HepG2 (cell line): Measurements from ENCODE around the gene LSM11. TPM values are rescaled to one million over a fixed set of nuclear protein-coding genes. Genes with fewer than 3 reads are reported as not detected.

Source experiments
- ARID4A ChIP-seq: sonication (generic); formaldehyde crosslinking; IDR thresholded peaks from 2 replicates; pipeline ENCODE4 v1.5.0; 2020; ENCODE audit warnings: mild to moderate bottlenecking, missing genetic modification reagents, borderline replicate concordance
- HMG20A ChIP-seq: IDR thresholded peaks from 2 replicates; pipeline ENCODE4 v1.6.1; 2016; ENCODE audit warnings: borderline replicate concordance
- HOXD1 ChIP-seq: sonication (generic); formaldehyde crosslinking; IDR thresholded peaks from 2 replicates; pipeline ENCODE4 v1.5.0; 2020; ENCODE audit warnings: missing genetic modification reagents
- KAT2B ChIP-seq: fragments of 150-350 bp; IDR thresholded peaks from 2 replicates; pipeline ENCODE4 v1.6.1; 2014; ENCODE audit warnings: low read depth, low read length, borderline replicate concordance
- MIER2 ChIP-seq: IDR thresholded peaks from 2 replicates; pipeline ENCODE4 v1.6.1; 2016; ENCODE audit warnings: missing biosample characterization, missing genetic modification reagents
- MTF2 ChIP-seq: sonication (generic); formaldehyde crosslinking; IDR thresholded peaks from 2 replicates; pipeline ENCODE4 v1.5.0; 2020; ENCODE audit warnings: missing genetic modification reagents, borderline replicate concordance
- NFATC3 ChIP-seq: sonication (generic); formaldehyde crosslinking; IDR thresholded peaks from 2 replicates; pipeline ENCODE4 v1.5.1; 2020; ENCODE audit warnings: mild to moderate bottlenecking, missing genetic modification reagents
- NFIB ChIP-seq: sonication (generic); formaldehyde crosslinking; IDR thresholded peaks from 2 replicates; pipeline ENCODE4 v1.9.0; 2021; ENCODE audit warnings: missing genetic modification reagents, mild to moderate bottlenecking, borderline replicate concordance
- TGIF2 ChIP-seq: IDR thresholded peaks from 2 replicates; pipeline ENCODE4 v1.6.1; 2016; ENCODE audit warnings: control low read depth, missing compliant biosample characterization
- ZBTB3 ChIP-seq: sonication (generic); formaldehyde crosslinking; IDR thresholded peaks from 2 replicates; pipeline ENCODE4 v1.4.0; 2020; ENCODE audit warnings: low read depth, mild to moderate bottlenecking, moderate library complexity, missing genetic modification reagents, borderline replicate concordance
- ZBTB33 ChIP-seq: sonication (generic); formaldehyde crosslinking; IDR thresholded peaks from 2 replicates; pipeline ENCODE4 v1.4.0; 2020; ENCODE audit warnings: missing genetic modification reagents
- ZKSCAN1 ChIP-seq: fragments of 150-350 bp; IDR thresholded peaks from 2 replicates; pipeline ENCODE4 v1.6.1; 2014; ENCODE audit warnings: low read length
- ZNF101 ChIP-seq: sonication (generic); formaldehyde crosslinking; IDR thresholded peaks from 2 replicates; pipeline ENCODE4 v1.4.0; 2020; ENCODE audit warnings: mild to moderate bottlenecking, low read depth, missing genetic modification reagents, borderline replicate concordance
- ZNF124 ChIP-seq: sonication (generic); formaldehyde crosslinking; IDR thresholded peaks from 2 replicates; pipeline ENCODE4 v1.4.0; 2020; ENCODE audit warnings: missing genetic modification reagents
- ZNF230 ChIP-seq: sonication (generic); formaldehyde crosslinking; IDR thresholded peaks from 2 replicates; pipeline ENCODE4 v1.4.0; 2020; ENCODE audit warnings: mild to moderate bottlenecking, missing genetic modification reagents
- ZNF264 ChIP-seq: sonication (generic); formaldehyde crosslinking; IDR thresholded peaks from 2 replicates; pipeline ENCODE4 v1.4.0; 2020; ENCODE audit warnings: missing genetic modification reagents
- ZNF367 ChIP-seq: sonication (generic); formaldehyde crosslinking; IDR thresholded peaks from 2 replicates; pipeline ENCODE4 v1.4.0; 2020; ENCODE audit warnings: missing genetic modification reagents, borderline replicate concordance
- ZNF460 ChIP-seq: sonication (generic); formaldehyde crosslinking; IDR thresholded peaks from 2 replicates; pipeline ENCODE4 v1.5.1; 2020; ENCODE audit warnings: missing genetic modification reagents, mild to moderate bottlenecking, borderline replicate concordance
- ZNF614 ChIP-seq: IDR thresholded peaks from 2 replicates; pipeline ENCODE4 v1.6.1; 2018; ENCODE audit warnings: missing biosample characterization, missing genetic modification reagents, inconsistent platforms, borderline replicate concordance
- ZNF629 ChIP-seq: sonication (generic); formaldehyde crosslinking; conservative IDR thresholded peaks from 2 replicates; pipeline ENCODE4 v1.5.0; 2020; ENCODE audit warnings: missing genetic modification reagents
- ZNF75D ChIP-seq: sonication (generic); formaldehyde crosslinking; IDR thresholded peaks from 2 replicates; pipeline ENCODE4 v1.8.1; 2023; ENCODE audit warnings: missing genetic modification reagents, mild to moderate bottlenecking, borderline replicate concordance
- polyA plus RNA-seq, 8 experiments: library from polyadenylated mRNA; depleted of rRNA in 3 of 8; stranded (reverse) in 7 of 8; unstranded in 1 of 8; fragments of >200 nt; fragmentation: Illumina TruSeq in 4 of 8; extraction: Trizol in 4 of 8; gene quantifications; 2 replicates each; pipeline versions ENCODE4 v1.2.1 to v1.2.3, GENCODE V29; 2011 to 2016; ENCODE audit warnings: low read depth in 4 of 8, missing spikeins in 1 of 8, mixed read lengths in 1 of 8; ENCODE audit not compliant: insufficient read depth in 1 of 8
- total RNA-seq, 5 experiments: library from RNA; depleted of rRNA; stranded (reverse); fragments of >200 nt; fragmentation: Illumina TruSeq; extraction: Trizol; gene quantifications; 2 replicates each; pipeline ENCODE4 v1.2.3, GENCODE V29; 2016; ENCODE audit warnings: low read depth in 1 of 5
- TF ChIP-seq, protein P1 (sequence below): sonication (generic); formaldehyde crosslinking; IDR thresholded peaks from 2 replicates; pipeline ENCODE4 v1.4.0; 2020; ENCODE audit warnings: missing genetic modification reagents, mild to moderate bottlenecking, borderline replicate concordance

Gene LSM11
- total and polyA plus RNA-seq, 2 of the 13 experiments (the other 11 are each of a cell fraction or from before 2014, with no cell fraction given), result 4.5 to 7.2 TPM

DNA sequence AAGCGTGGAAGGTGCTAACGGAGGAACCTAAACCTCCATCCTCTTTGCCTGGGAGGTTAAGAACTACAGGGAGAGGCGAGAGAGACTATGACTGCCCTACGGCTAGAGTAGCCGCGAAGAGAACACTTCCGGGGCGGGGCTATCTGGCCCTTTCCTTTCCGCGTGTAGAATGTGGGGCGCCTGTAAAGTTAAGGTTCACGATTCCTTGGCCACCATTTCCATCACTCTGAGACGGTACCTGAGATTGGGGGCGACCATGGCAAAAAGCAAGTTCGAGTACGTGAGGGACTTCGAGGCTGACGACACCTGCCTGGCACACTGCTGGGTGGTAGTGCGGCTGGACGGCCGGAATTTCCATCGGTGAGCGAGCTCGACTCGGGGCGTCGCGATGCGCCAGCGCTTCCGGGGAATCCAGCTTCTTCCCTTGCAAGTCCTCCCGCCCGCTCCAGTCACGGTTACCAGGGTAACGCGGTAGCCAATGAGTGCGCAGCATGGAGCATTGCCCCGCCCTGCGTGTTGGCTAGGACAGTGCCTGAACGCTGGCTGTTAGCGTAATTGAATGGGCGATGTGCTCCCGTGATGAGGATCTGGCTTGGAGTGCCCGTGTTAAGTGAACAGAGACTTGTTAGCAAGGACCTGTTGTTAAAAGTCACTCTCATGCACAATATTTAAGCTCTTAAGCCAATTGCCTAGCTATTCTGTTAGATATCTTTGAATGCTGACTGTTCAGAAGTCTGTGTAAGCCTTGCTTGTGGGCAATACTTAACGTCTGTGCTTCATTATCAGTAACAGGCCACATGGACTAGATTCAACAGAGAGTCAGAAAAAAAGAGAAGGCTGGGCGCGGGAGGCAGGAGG, 12.0 kb upstream of the LSM11 start, which contains the start of gene THG1L (continued):
- TF ChIP-seq ZNF101 (CRISPR knock-in tag), result no peak
- TF ChIP-seq MIER2 (CRISPR knock-in tag), result 0 out of 2 replicates have a peak, but pooled peaks have one; percentile 23
- TF ChIP-seq TGIF2 (CRISPR knock-in tag), result peak; percentile 62; the same call in 1 of the 2 replicates
- no peak for TF ChIP-seq NFIB
- peak; percentile 72; the same call in 1 of the 2 replicates for TF ChIP-seq ZNF264 (CRISPR knock-in tag)
- TF ChIP-seq ZNF75D (CRISPR knock-in tag), result no peak
- TF ChIP-seq ZNF124 (CRISPR knock-in tag), result 0 out of 2 replicates have a peak, but pooled peaks have one; percentile 41
- no peak for TF ChIP-seq ZNF230
- TF ChIP-seq KAT2B, result no peak
- no peak for TF ChIP-seq ZKSCAN1
- no peak for TF ChIP-seq ZBTB33 (CRISPR knock-in tag)
- no peak for TF ChIP-seq ZNF367 (CRISPR knock-in tag)
- no peak for TF ChIP-seq ZNF614 (CRISPR knock-in tag)
- no peak; the same call in 1 of the 2 replicates for TF ChIP-seq ZNF629 (CRISPR knock-in tag)
- TF ChIP-seq HOXD1 (CRISPR knock-in tag), result peak; percentile 51; the same call in 1 of the 2 replicates
- no peak for TF ChIP-seq HMG20A (CRISPR knock-in tag)
- TF ChIP-seq, protein P1, sequence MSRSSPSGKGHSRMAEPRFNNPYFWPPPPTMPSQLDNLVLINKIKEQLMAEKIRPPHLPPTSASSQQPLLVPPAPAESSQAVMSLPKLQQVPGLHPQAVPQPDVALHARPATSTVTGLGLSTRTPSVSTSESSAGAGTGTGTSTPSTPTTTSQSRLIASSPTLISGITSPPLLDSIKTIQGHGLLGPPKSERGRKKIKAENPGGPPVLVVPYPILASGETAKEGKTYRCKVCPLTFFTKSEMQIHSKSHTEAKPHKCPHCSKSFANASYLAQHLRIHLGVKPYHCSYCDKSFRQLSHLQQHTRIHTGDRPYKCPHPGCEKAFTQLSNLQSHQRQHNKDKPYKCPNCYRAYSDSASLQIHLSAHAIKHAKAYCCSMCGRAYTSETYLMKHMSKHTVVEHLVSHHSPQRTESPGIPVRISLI (CRISPR knock-in tag), result no peak
- TF ChIP-seq NFATC3 (CRISPR knock-in tag), result no peak; the same call in 1 of the 2 replicates
- TF ChIP-seq ZNF460, result no peak
- peak; percentile 94 for TF ChIP-seq ARID4A
- TF ChIP-seq MTF2 (CRISPR knock-in tag), result no peak
- no peak for TF ChIP-seq ZBTB3
